Medulla oblongata (tissue), 1 donor: ENCODE measurements around the gene NHERF2.

Source experiments
- DNase-seq: peaks from one replicate; pipeline ENCODE4 v3.0.0-alpha.2; 2015; ENCODE audit errors: extremely low spot score

NHERF2 gene

DNA sequence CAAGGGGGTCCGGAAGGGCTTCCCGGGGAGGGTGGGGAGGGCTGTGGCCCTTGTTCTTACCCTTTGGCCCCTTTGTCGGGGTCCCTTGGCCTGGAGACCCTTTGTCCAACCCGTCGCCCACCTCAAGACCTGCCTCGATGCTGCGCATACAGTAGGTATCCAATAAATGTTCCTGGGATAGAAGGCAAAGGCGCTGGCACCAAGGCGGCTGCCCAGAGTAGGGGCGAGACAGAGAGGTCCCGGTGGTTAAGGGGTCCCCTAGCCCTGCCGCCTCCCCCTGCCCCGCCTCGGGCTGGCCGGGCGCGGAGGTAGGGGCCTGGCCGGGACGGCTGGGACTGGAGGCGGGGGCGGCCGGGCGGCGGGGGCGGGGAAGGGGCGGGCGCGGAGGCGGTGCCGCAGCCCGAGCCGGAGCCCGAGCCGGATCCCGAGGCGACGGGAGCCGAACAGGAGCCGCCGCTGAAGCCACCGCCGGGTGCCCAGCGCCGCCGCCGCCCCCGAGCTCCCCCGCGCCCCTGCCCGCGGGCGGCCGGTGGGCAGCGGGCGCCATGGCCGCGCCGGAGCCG lies at the start of gene NHERF2:
TSS of gene NHERF2 (plus strand) at position 442 of the 563 bp plus-strand sequence. CDS start at position 546, 104 bp downstream.
- DNase-seq: no peak

- no peak for DNase-seq
These were observed 49.5 kb upstream of the NHERF2 start for GRCh38 chr16:1976951-1977874.

GRCh38 chr16:1977875-1978268 lies 48.8 kb upstream of the NHERF2 start:
- no peak for DNase-seq

GRCh38 chr16:1978476-1979120 lies 48.1 kb upstream of the NHERF2 start:
- no peak for DNase-seq

- no peak for DNase-seq
These were observed 47.3 kb upstream of the NHERF2 start for GRCh38 chr16:1979271-1980029.

GRCh38 chr16:1980030-1980769 lies 46.5 kb upstream of the NHERF2 start:
- no peak for DNase-seq

DNA sequence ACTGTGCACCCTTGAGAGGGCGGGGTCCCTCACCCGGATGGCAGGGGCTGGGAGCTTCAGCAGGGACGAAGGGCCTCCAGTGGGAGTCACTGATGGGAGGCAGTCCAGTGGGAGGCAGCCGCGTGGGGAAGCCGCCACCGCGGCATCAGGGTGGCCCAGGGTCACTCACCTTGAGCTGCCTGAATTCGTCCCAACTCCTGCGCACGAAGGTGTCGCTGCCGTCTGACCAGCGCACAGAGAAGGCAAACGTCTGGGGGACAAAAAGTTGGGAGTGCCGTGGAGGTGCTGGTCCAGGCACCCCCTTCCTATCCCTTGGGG lies 46.0 kb upstream of the NHERF2 start:
- no peak for DNase-seq

GRCh38 chr16:1981398-1981836 lies 45.3 kb upstream of the NHERF2 start, which contains the start of gene NOXO1:
Gene NOXO1, minus strand, starts transcription at chr16:1981469. Its CDS starts 290 bp downstream, at chr16:1981179.
- no peak for DNase-seq

DNA sequence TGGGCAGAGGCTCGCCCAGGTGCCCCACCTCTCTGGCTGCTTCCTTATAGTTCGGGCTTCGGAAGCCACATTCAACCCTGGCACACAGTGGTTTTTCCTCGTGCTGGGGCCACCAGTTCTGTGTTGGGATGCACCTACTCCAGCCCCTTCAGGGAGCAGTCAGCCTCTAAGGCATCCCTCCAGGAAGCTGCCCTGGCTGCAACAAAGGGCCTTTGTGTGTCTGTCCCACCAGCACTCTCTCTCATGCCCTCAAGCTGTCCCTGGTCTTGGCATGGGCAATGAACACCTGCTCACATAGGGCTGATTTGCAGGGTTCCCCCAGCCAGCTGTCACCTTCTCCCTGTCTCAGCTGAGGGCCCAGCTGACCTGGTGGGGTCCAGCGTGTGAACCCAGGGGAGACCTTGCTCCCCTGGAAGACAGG lies 44.7 kb upstream of the NHERF2 start:
- DNase-seq: peak; percentile 63

DNA sequence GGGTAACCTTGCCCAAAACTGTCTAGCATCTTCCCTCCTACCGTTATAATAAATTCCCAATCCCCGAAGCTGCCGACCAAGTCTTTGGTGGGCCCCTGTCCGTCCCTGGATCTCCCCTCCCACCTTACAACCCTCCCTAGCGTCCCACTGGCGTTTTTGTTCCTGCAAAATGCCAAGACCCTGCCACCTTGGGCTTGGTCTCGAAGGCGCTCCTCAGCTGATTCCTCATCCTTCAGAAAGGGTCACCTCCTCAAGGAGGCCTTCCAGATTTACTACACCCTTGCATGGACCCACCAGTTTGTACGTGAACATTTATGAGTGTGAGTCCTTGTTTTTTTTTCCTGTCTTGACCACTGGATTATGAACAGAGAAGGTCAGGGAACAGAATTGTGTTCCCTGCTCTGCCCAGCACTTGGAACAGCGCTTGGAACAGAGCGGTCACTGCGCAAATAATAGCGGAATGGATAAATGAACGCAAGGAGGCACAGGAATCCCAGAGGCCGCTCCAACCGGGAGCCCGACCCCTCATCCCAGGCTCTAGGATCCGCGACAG lies 43.6 kb upstream of the NHERF2 start:
- no peak for DNase-seq

- peak; percentile 92 for DNase-seq
These were observed 43.0 kb upstream of the NHERF2 start, which contains the start of gene GFER for GRCh38 chr16:1983544-1984346. Gene GFER, plus strand, starts transcription at chr16:1984193. Its CDS starts 26 bp downstream, at chr16:1984219.

GRCh38 chr16:1984347-1985225 lies 42.1 kb upstream of the NHERF2 start:
- DNase-seq: no peak

GRCh38 chr16:1985466-1986150 lies 41.1 kb upstream of the NHERF2 start:
- no peak for DNase-seq

- no peak for DNase-seq
These were observed 39.5 kb upstream of the NHERF2 start for GRCh38 chr16:1987198-1987597.

DNA sequence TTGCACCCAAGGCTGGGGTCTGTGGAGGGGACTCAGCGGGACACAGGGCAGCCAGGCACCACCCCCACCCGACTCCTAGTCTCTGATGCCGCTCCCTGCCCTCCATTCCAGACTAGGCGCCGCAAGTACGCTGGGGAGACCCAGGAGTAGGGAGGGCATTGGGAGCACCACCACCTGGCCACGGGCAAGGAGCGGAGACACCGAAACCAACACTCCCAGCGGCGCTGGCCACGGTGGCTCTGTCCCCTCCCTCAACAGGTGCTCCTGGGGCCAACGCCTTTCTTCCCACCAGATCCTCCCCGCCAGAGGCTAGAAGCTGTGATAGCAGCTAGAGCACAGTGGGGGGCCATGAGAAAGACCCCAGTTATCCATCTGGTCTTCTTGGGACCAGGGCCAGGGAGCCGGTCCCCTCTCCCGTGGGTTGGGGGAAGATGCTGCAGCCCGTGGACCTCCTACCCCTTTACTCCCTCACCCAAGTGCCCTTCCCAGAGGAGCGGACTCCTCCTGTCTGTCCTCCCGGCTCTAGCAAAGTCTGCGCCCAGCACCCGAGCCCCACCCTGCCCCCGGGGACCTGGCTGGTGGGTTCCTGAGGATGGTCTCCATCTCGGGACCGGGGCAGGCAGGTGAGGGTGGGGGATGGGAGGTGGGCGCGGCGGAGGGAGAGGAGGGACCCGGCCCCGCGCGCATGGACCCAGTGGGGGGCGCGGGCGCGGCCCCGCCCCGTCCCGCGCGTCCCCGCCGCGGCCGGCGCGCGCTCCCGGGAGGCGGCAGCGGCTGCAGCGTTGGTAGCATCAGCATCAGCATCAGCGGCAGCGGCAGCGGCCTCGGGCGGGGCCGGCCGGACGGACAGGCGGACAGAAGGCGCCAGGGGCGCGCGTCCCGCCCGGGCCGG lies 37.2 kb upstream of the NHERF2 start, which contains the start of gene SYNGR3:
TSS of gene SYNGR3 (plus strand) at position 762 of the 892 bp plus-strand sequence. CDS start 133 bp downstream, outside the sequence.
- no peak for DNase-seq

GRCh38 chr16:1990101-1990350 lies 36.7 kb upstream of the NHERF2 start:
- DNase-seq: no peak

DNA sequence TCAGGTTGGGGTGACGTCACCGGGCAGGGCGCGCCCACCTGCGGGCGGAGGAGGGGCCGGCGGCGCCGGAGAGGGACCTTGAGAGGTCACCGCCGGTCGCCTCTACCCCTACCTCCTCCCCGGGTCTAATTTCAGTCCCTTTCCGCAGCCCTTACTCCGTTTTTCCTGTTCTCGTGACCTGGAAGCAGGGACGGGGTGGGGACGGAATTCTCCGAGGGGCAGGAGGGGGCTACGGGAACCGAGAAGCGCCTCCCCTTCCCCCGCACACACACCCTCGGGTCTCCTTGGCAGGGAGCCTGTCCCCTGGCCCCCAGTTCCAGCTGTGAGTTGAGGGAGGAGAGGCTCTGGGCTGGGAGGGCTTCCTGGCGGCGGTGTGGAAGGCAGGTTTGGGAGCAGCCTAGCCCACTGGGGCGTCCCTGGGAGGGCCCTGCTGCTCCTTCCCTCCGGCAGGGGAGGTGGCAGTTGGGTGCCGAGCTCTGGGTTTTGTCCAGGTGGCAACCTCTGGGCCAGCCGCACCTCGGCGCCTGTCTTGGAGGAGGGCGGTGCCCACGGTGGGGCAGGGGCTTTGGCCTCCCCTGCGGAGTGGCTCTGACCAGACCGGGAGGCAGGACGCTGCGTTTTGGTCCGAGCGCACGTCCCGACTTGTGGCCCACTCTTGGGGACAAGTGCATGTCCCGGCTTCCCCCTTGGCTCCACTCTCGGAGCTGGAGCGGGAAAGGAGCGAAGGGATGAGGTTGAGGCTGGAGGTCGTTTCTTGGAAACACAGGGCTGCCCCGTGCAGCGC lies 36.2 kb upstream of the NHERF2 start:
- no peak for DNase-seq
